ENCODE measurements around the gene PTMS.

The PTMS gene

GRCh38 chr12:6753772-6754356 lies 12.3 kb upstream of the PTMS start:
- H3K36me3 ChIP-seq (ENCODE audit: control insufficient read depth, insufficient read depth, low read length): peaks cover 30% of the 10 kb centered on the region
- H3K4me1 ChIP-seq (ENCODE audit: control insufficient read depth, insufficient read depth, low read length): peaks cover 7% of the 10 kb centered on the region
- no peak overlapping the region for H3K4me3 ChIP-seq (ENCODE audit: low read depth, low read length)
- H3K27me3 ChIP-seq (ENCODE audit: control insufficient read depth, insufficient read depth, low read length): no peaks in the 10 kb centered on the region
- no peak overlapping the region for H3K9ac ChIP-seq (ENCODE audit: low read depth, low read length)
- H3K9me3 ChIP-seq (ENCODE audit: control insufficient read depth, insufficient read depth, low read length): no peaks in the 10 kb centered on the region

- Histone ChIP-seq H3K27me3 (ENCODE audit: control insufficient read depth, insufficient read depth, low read length) (no peaks in the 10 kb centered on the region), H3K36me3 (ENCODE audit: control insufficient read depth, insufficient read depth, low read length) (peaks cover 25% of the 10 kb centered on the region), H3K9me3 (ENCODE audit: control insufficient read depth, insufficient read depth, low read length) (no peaks in the 10 kb centered on the region), H3K4me3 (ENCODE audit: low read depth, low read length) (no peak overlapping the region), H3K4me1 (ENCODE audit: control insufficient read depth, insufficient read depth, low read length) (peaks cover 7% of the 10 kb centered on the region), H3K9ac (ENCODE audit: low read depth, low read length) (no peak overlapping the region)
Observed at GRCh38 chr12:6754411-6754810, 11.8 kb upstream of the PTMS start.

GRCh38 chr12:6757028-6757690 lies 9.0 kb upstream of the PTMS start:
- Histone ChIP-seq H3K4me1 (ENCODE audit: control insufficient read depth, insufficient read depth, low read length) (peaks cover 5% of the 10 kb centered on the region), H3K9ac (ENCODE audit: low read depth, low read length) (no peak overlapping the region), H3K4me3 (ENCODE audit: low read depth, low read length) (no peak overlapping the region), H3K9me3 (ENCODE audit: control insufficient read depth, insufficient read depth, low read length) (no peaks in the 10 kb centered on the region), H3K27me3 (ENCODE audit: control insufficient read depth, insufficient read depth, low read length) (no peaks in the 10 kb centered on the region), H3K36me3 (ENCODE audit: control insufficient read depth, insufficient read depth, low read length) (peaks cover 2% of the 10 kb centered on the region)

- H3K4me1 ChIP-seq (ENCODE audit: control insufficient read depth, insufficient read depth, low read length): peaks cover 10% of the 10 kb centered on the region
- no peak overlapping the region for H3K9ac ChIP-seq (ENCODE audit: low read depth, low read length)
- no peaks in the 10 kb centered on the region for H3K36me3 ChIP-seq (ENCODE audit: control insufficient read depth, insufficient read depth, low read length)
- no peak overlapping the region for H3K4me3 ChIP-seq (ENCODE audit: low read depth, low read length)
- no peaks in the 10 kb centered on the region for H3K27me3 ChIP-seq (ENCODE audit: control insufficient read depth, insufficient read depth, low read length)
- H3K9me3 ChIP-seq (ENCODE audit: control insufficient read depth, insufficient read depth, low read length): no peaks in the 10 kb centered on the region
Observed at GRCh38 chr12:6758506-6759095, 7.6 kb upstream of the PTMS start.

GRCh38 chr12:6759741-6760140 lies 6.4 kb upstream of the PTMS start:
- Histone ChIP-seq H3K27me3 (ENCODE audit: control insufficient read depth, insufficient read depth, low read length) (no peaks in the 10 kb centered on the region), H3K4me1 (ENCODE audit: control insufficient read depth, insufficient read depth, low read length) (peaks cover 10% of the 10 kb centered on the region), H3K36me3 (ENCODE audit: control insufficient read depth, insufficient read depth, low read length) (no peaks in the 10 kb centered on the region), H3K9me3 (ENCODE audit: control insufficient read depth, insufficient read depth, low read length) (no peaks in the 10 kb centered on the region), H3K4me3 (ENCODE audit: low read depth, low read length) (no peak overlapping the region), H3K9ac (ENCODE audit: low read depth, low read length) (no peak overlapping the region)

GRCh38 chr12:6763380-6763779 lies 2.8 kb upstream of the PTMS start:
- Histone ChIP-seq H3K9me3 (ENCODE audit: control insufficient read depth, insufficient read depth, low read length) (no peaks in the 10 kb centered on the region), H3K4me3 (ENCODE audit: low read depth, low read length) (peak overlapping the region; percentile 39), H3K27me3 (ENCODE audit: control insufficient read depth, insufficient read depth, low read length) (peaks cover 5% of the 10 kb centered on the region), H3K4me1 (ENCODE audit: control insufficient read depth, insufficient read depth, low read length) (peaks cover 14% of the 10 kb centered on the region), H3K9ac (ENCODE audit: low read depth, low read length) (no peak overlapping the region), H3K36me3 (ENCODE audit: control insufficient read depth, insufficient read depth, low read length) (no peaks in the 10 kb centered on the region)

- Histone ChIP-seq H3K4me1 (ENCODE audit: control insufficient read depth, insufficient read depth, low read length) (peaks cover 19% of the 10 kb centered on the region), H3K4me3 (ENCODE audit: low read depth, low read length) (peak overlapping the region; percentile 66), H3K36me3 (ENCODE audit: control insufficient read depth, insufficient read depth, low read length) (no peaks in the 10 kb centered on the region), H3K9me3 (ENCODE audit: control insufficient read depth, insufficient read depth, low read length) (no peaks in the 10 kb centered on the region), H3K9ac (ENCODE audit: low read depth, low read length) (no peak overlapping the region), H3K27me3 (ENCODE audit: control insufficient read depth, insufficient read depth, low read length) (peaks cover 5% of the 10 kb centered on the region)
Observed at GRCh38 chr12:6764011-6764828, 1.9 kb upstream of the PTMS start.

GRCh38 chr12:6765048-6765633 lies 1.0 kb upstream of the PTMS start:
- Histone ChIP-seq H3K9ac (ENCODE audit: low read depth, low read length) (no peak overlapping the region), H3K27me3 (ENCODE audit: control insufficient read depth, insufficient read depth, low read length) (peaks cover 5% of the 10 kb centered on the region), H3K4me3 (ENCODE audit: low read depth, low read length) (peak overlapping the region; percentile 66), H3K9me3 (ENCODE audit: control insufficient read depth, insufficient read depth, low read length) (no peaks in the 10 kb centered on the region), H3K36me3 (ENCODE audit: control insufficient read depth, insufficient read depth, low read length) (peaks cover 7% of the 10 kb centered on the region), H3K4me1 (ENCODE audit: control insufficient read depth, insufficient read depth, low read length) (peaks cover 23% of the 10 kb centered on the region)

- Histone ChIP-seq H3K4me1 (ENCODE audit: control insufficient read depth, insufficient read depth, low read length) (peaks cover 23% of the 10 kb centered on the region), H3K9me3 (ENCODE audit: control insufficient read depth, insufficient read depth, low read length) (no peaks in the 10 kb centered on the region), H3K9ac (ENCODE audit: low read depth, low read length) (peak overlapping the region; percentile 56), H3K36me3 (ENCODE audit: control insufficient read depth, insufficient read depth, low read length) (peaks cover 14% of the 10 kb centered on the region), H3K4me3 (ENCODE audit: low read depth, low read length) (peak overlapping the region; percentile 76), H3K27me3 (ENCODE audit: control insufficient read depth, insufficient read depth, low read length) (peaks cover 13% of the 10 kb centered on the region)
Observed at GRCh38 chr12:6766651-6767349, 637 bp downstream of the PTMS start.

- Histone ChIP-seq H3K4me3 (ENCODE audit: low read depth, low read length) (peak overlapping the region; percentile 76), H3K4me1 (ENCODE audit: control insufficient read depth, insufficient read depth, low read length) (peaks cover 23% of the 10 kb centered on the region)
Observed at GRCh38 chr12:6767353-6768319, 1.5 kb downstream of the PTMS start.

More at GRCh38 chr12:6767353-6768319, 1.5 kb downstream of the PTMS start:
- Histone ChIP-seq H3K27me3 (ENCODE audit: control insufficient read depth, insufficient read depth, low read length) (peaks cover 18% of the 10 kb centered on the region), H3K9me3 (ENCODE audit: control insufficient read depth, insufficient read depth, low read length) (no peaks in the 10 kb centered on the region), H3K9ac (ENCODE audit: low read depth, low read length) (peak overlapping the region; percentile 60), H3K36me3 (ENCODE audit: control insufficient read depth, insufficient read depth, low read length) (peaks cover 14% of the 10 kb centered on the region)

Measured in iPS-15b (cell line).